ENCODE results near the gene CACNG8. TPM values are rescaled to one million over a fixed set of nuclear protein-coding genes. Genes with fewer than 3 reads are reported as not detected.

CACNG8 gene
- total RNA-seq, 1 donor from 2014 or later = 3.2 TPM

- DNase-seq (ENCODE audit: low read depth) (no peak), FAIRE-seq (no peak)
- Histone ChIP-seq H3K4me3 (ENCODE audit: insufficient read depth, low read depth, low read length) (no peak overlapping the region), H3K79me2 (ENCODE audit: insufficient read depth, low read length) (no peaks in the 10 kb centered on the region), H3K36me3 (ENCODE audit: insufficient read depth, low read length) (no peaks in the 10 kb centered on the region), H3K4me1 (ENCODE audit: insufficient read depth, low read length) (no peaks in the 10 kb centered on the region), H3K9me3 (ENCODE audit: insufficient read depth, low read depth, low read length) (no peaks in the 10 kb centered on the region), H4K20me1 (ENCODE audit: insufficient read depth, low read length) (no peaks in the 10 kb centered on the region), H3K4me2 (ENCODE audit: low read length) (no peak overlapping the region), H3K27me3 (ENCODE audit: insufficient read depth, low read length) (peaks cover 31% of the 10 kb centered on the region), H3K27ac (ENCODE audit: low read depth, low read length) (no peak overlapping the region), H2AFZ (ENCODE audit: low read depth, low read length) (no peak overlapping the region), H3K9ac (ENCODE audit: low read length) (no peak overlapping the region)
- H3K4me1 Mint-ChIP-seq (ENCODE audit: low read depth, unreplicated experiment) = peaks cover 3% of the 10 kb centered on the region
- no peak overlapping the region for H3K4me3 Mint-ChIP-seq (ENCODE audit: unreplicated experiment)
- no peaks in the 10 kb centered on the region for H3K36me3 Mint-ChIP-seq (ENCODE audit: low read depth, unreplicated experiment)
- peaks cover 8% of the 10 kb centered on the region for H3K9me3 Mint-ChIP-seq (ENCODE audit: unreplicated experiment)
- H3K27ac Mint-ChIP-seq (ENCODE audit: unreplicated experiment) = no peak overlapping the region
- TF ChIP-seq EZH2 (IDR thresholded peaks at IDR 0.05; ENCODE audit: insufficient read depth, low read length) = no peak
- TF ChIP-seq, protein P1, sequence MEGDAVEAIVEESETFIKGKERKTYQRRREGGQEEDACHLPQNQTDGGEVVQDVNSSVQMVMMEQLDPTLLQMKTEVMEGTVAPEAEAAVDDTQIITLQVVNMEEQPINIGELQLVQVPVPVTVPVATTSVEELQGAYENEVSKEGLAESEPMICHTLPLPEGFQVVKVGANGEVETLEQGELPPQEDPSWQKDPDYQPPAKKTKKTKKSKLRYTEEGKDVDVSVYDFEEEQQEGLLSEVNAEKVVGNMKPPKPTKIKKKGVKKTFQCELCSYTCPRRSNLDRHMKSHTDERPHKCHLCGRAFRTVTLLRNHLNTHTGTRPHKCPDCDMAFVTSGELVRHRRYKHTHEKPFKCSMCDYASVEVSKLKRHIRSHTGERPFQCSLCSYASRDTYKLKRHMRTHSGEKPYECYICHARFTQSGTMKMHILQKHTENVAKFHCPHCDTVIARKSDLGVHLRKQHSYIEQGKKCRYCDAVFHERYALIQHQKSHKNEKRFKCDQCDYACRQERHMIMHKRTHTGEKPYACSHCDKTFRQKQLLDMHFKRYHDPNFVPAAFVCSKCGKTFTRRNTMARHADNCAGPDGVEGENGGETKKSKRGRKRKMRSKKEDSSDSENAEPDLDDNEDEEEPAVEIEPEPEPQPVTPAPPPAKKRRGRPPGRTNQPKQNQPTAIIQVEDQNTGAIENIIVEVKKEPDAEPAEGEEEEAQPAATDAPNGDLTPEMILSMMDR (IDR thresholded peaks at IDR 0.05; ENCODE audit: insufficient read depth, low read depth, low read length) = no peak
- H3K27me3 Mint-ChIP-seq (ENCODE audit: low read depth, unreplicated experiment) = peaks cover 67% of the 10 kb centered on the region
Observed at GRCh38 chr19:53994811-53995210, 32.1 kb downstream of the CACNG8 start.

DNA sequence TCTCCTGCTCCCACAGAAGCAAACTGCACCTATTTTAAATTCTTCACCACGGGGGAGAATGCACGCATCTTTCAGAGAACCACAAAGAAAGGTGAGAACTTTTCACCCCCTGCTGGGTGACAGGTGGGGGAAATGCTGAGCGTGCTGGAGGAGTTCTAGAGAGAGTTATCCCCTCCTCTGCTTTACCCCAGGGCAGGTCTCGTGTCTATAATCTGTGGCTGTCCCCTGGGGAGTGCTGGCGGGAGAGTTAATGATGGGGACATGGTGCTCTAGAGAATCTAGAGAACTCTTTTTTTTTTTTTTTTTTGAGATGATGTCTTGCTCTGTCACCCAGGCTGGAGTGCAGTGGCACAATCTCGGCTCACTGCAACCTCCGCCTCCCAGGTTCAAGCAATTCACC lies 35.5 kb downstream of the CACNG8 start:
- Histone ChIP-seq H3K4me1 (ENCODE audit: insufficient read depth, low read length) (peaks cover 4% of the 10 kb centered on the region), H3K4me2 (ENCODE audit: low read length) (no peak overlapping the region), H4K20me1 (ENCODE audit: insufficient read depth, low read length) (no peaks in the 10 kb centered on the region), H3K79me2 (ENCODE audit: insufficient read depth, low read length) (no peaks in the 10 kb centered on the region), H3K27ac (ENCODE audit: low read depth, low read length) (no peak overlapping the region), H3K27me3 (ENCODE audit: insufficient read depth, low read length) (peaks cover 21% of the 10 kb centered on the region), H2AFZ (ENCODE audit: low read depth, low read length) (no peak overlapping the region), H3K9ac (ENCODE audit: low read length) (no peak overlapping the region), H3K4me3 (ENCODE audit: insufficient read depth, low read depth, low read length) (no peak overlapping the region), H3K36me3 (ENCODE audit: insufficient read depth, low read length) (no peaks in the 10 kb centered on the region), H3K9me3 (ENCODE audit: insufficient read depth, low read depth, low read length) (no peaks in the 10 kb centered on the region)
- no peak overlapping the region for H3K27ac Mint-ChIP-seq (ENCODE audit: unreplicated experiment)
- H3K36me3 Mint-ChIP-seq (ENCODE audit: low read depth, unreplicated experiment) = no peaks in the 10 kb centered on the region
- no peak for TF ChIP-seq EZH2 (IDR thresholded peaks at IDR 0.05; ENCODE audit: insufficient read depth, low read length)
- TF ChIP-seq, protein P1 (IDR thresholded peaks at IDR 0.05; ENCODE audit: insufficient read depth, low read depth, low read length) = no peak
- no peak for FAIRE-seq
- H3K4me1 Mint-ChIP-seq (ENCODE audit: low read depth, unreplicated experiment) = peaks cover 11% of the 10 kb centered on the region
- H3K27me3 Mint-ChIP-seq (ENCODE audit: low read depth, unreplicated experiment) = peaks cover 71% of the 10 kb centered on the region
- DNase-seq (ENCODE audit: low read depth) = no peak
- no peak overlapping the region for H3K4me3 Mint-ChIP-seq (ENCODE audit: unreplicated experiment)
- H3K9me3 Mint-ChIP-seq (ENCODE audit: unreplicated experiment) = peaks cover 8% of the 10 kb centered on the region

- no peaks in the 10 kb centered on the region for H3K79me2 ChIP-seq (ENCODE audit: insufficient read depth, low read length)
- Mint-ChIP-seq H3K36me3 (ENCODE audit: low read depth, unreplicated experiment) (no peaks in the 10 kb centered on the region), H3K27me3 (ENCODE audit: low read depth, unreplicated experiment) (peaks cover 57% of the 10 kb centered on the region), H3K4me3 (ENCODE audit: unreplicated experiment) (no peak overlapping the region), H3K27ac (ENCODE audit: unreplicated experiment) (no peak overlapping the region), H3K9me3 (ENCODE audit: unreplicated experiment) (peaks cover 5% of the 10 kb centered on the region), H3K4me1 (ENCODE audit: low read depth, unreplicated experiment) (peaks cover 11% of the 10 kb centered on the region)
- FAIRE-seq = no peak
- H3K4me2 ChIP-seq (ENCODE audit: low read length) = no peak overlapping the region
- no peaks in the 10 kb centered on the region for H4K20me1 ChIP-seq (ENCODE audit: insufficient read depth, low read length)
- no peak overlapping the region for H3K9ac ChIP-seq (ENCODE audit: low read length)
- no peaks in the 10 kb centered on the region for H3K36me3 ChIP-seq (ENCODE audit: insufficient read depth, low read length)
- no peak overlapping the region for H3K27ac ChIP-seq (ENCODE audit: low read depth, low read length)
- H3K9me3 ChIP-seq (ENCODE audit: insufficient read depth, low read depth, low read length) = no peaks in the 10 kb centered on the region
- no peak overlapping the region for H3K4me3 ChIP-seq (ENCODE audit: insufficient read depth, low read depth, low read length)
- no peak for DNase-seq (ENCODE audit: low read depth)
- peaks cover 16% of the 10 kb centered on the region for H3K27me3 ChIP-seq (ENCODE audit: insufficient read depth, low read length)
- no peak overlapping the region for H2AFZ ChIP-seq (ENCODE audit: low read depth, low read length)
- no peak for TF ChIP-seq EZH2 (IDR thresholded peaks at IDR 0.05; ENCODE audit: insufficient read depth, low read length)
- TF ChIP-seq, protein P1 (IDR thresholded peaks at IDR 0.05; ENCODE audit: insufficient read depth, low read depth, low read length) = no peak
- peaks cover 4% of the 10 kb centered on the region for H3K4me1 ChIP-seq (ENCODE audit: insufficient read depth, low read length)
Observed at GRCh38 chr19:53999694-54000093, 37.0 kb downstream of the CACNG8 start.
